Kidney epithelial cell (primary cell): ENCODE measurements around the gene SLC6A11. TPM values are rescaled to one million over a fixed set of nuclear protein-coding genes. Genes with fewer than 3 reads are reported as not detected.

ENCODE experiments used
- DNase-seq: peaks from one replicate; pipeline ENCODE4 v3.0.0-alpha.2; 2010; ENCODE audit warnings: low read depth
- H3K27me3 ChIP-seq: 2 replicates; pipeline ENCODE4 v1.6.0; 2011; ENCODE audit warnings: low read length; ENCODE audit not compliant: control insufficient read depth, insufficient read depth
- H3K36me3 ChIP-seq: 2 replicates; pipeline ENCODE4 v1.5.1; 2011; ENCODE audit warnings: low read length; ENCODE audit not compliant: control insufficient read depth, insufficient read depth
- H3K4me3 ChIP-seq: 2 replicates; pipeline ENCODE4 v1.5.1; 2011; ENCODE audit warnings: low read depth, mild to moderate bottlenecking, control low read depth, low read length
- total RNA-seq: library from RNA; depleted of rRNA; stranded (reverse); fragments of >200 nt; gene quantifications from 2 replicates; pipeline ENCODE4 v1.2.3, GENCODE V29; 2015
- TF ChIP-seq, protein P1 (sequence below): IDR thresholded peaks from 2 replicates; pipeline ENCODE4 v1.5.1; 2011; ENCODE audit warnings: mild to moderate bottlenecking, moderate library complexity, low read length, control low read depth, inconsistent platforms; ENCODE audit not compliant: insufficient read depth, poor library complexity, severe bottlenecking

Gene SLC6A11
- total RNA-seq, 1 donor from 2014 or later, result 0.04 TPM

DNA sequence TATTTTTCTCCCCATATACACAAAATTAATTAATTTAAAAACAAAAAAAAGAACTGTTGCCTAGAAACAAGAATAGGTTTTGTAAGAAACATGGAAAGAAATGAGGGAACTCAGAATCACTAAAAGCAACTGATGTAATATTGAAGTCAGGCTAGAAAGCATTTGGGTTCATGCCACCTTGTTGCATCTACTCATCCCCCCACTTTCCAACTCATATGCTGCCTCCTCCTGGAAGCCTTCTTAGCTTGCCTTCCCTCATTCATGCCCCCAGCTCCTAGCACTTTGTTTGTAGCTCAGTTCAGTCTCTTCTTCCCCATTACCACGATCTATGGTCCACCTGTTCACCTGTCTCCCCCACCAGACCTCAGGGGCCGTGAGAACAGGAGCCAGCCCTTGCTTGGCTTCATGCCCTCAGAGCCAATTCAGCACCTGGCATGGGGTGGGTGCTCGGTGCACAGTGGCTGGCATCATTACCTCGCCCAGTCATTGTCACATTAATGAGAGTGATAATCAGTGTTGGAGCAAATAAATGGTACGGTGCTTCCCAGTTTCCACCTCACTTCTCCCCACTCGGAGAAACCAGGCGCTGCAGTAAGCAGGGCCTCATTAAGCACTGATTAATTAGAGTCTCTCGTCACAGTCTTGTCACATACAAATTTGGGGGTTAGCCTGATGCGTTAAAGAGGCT, 114.1 kb downstream of the SLC6A11 start:
- H3K4me3 ChIP-seq, result no peak overlapping the region
- no peak for DNase-seq
- TF ChIP-seq, protein P1, sequence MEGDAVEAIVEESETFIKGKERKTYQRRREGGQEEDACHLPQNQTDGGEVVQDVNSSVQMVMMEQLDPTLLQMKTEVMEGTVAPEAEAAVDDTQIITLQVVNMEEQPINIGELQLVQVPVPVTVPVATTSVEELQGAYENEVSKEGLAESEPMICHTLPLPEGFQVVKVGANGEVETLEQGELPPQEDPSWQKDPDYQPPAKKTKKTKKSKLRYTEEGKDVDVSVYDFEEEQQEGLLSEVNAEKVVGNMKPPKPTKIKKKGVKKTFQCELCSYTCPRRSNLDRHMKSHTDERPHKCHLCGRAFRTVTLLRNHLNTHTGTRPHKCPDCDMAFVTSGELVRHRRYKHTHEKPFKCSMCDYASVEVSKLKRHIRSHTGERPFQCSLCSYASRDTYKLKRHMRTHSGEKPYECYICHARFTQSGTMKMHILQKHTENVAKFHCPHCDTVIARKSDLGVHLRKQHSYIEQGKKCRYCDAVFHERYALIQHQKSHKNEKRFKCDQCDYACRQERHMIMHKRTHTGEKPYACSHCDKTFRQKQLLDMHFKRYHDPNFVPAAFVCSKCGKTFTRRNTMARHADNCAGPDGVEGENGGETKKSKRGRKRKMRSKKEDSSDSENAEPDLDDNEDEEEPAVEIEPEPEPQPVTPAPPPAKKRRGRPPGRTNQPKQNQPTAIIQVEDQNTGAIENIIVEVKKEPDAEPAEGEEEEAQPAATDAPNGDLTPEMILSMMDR, result no peak
- no peaks in the 10 kb centered on the region for H3K36me3 ChIP-seq
- H3K27me3 ChIP-seq, result no peaks in the 10 kb centered on the region

DNA sequence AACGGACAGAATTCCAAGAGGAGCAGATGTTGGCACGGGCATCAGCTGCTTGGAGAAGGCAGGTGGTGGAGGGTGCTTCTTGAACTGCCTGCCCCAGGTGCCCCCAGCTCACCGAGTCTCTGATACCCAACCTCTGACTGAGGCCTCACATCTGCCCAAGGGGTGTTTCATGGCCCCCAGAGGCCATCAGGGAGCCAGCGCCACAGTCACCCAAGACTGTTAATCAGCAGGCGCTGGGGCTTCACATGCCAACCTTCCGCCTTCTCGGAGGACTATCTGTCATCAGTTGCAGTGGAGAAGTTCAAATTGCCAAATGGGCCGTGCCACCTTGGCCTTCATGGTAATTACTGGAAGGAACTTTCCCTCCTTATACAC, 114.6 kb downstream of the SLC6A11 start:
- H3K4me3 ChIP-seq, result no peak overlapping the region
- H3K27me3 ChIP-seq, result no peaks in the 10 kb centered on the region
- H3K36me3 ChIP-seq, result no peaks in the 10 kb centered on the region
- TF ChIP-seq, protein P1, result no peak
- no peak for DNase-seq

DNA sequence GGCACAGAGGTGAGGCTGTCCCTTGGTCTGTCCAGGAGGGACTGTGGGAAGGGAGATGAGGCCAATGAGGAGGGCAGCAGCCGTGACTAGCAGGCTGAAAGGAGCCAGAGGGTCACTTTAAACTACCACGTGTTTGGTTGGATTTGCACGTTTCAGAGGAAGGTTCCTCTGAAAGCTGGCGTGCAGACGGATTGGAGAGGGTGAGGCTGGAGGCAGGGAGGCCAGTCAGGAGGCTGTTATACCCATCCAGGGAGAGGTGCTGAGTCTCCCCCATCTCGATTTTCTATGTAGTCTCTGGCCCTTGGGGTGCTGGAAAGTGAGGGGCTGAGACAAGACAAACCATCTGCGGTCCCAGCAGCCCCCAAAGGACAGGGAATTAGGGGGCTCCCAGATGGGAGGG, 116.6 kb downstream of the SLC6A11 start:
- TF ChIP-seq, protein P1, result no peak
- DNase-seq, result no peak
- Histone ChIP-seq H3K27me3 (no peaks in the 10 kb centered on the region), H3K36me3 (no peaks in the 10 kb centered on the region), H3K4me3 (no peak overlapping the region)

DNA sequence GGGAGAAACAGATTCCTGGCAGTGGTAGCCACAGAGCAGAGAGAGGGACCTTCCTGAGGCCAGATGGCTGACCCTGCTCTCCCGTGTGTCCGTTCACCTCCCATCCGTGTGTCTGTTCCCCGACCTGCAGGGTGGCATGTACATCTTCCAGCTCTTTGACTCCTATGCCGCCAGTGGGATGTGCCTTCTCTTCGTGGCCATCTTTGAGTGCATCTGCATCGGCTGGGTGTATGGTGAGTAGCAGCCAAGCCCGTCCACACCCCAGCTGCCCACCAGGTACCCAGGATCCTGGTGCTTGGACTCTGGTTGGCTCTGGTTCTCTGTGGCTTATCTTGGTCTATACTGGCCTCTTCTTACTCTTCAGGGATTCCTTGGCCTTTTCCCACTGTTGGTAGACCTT, 117.0 kb downstream of the SLC6A11 start:
- DNase-seq, result no peak

DNA sequence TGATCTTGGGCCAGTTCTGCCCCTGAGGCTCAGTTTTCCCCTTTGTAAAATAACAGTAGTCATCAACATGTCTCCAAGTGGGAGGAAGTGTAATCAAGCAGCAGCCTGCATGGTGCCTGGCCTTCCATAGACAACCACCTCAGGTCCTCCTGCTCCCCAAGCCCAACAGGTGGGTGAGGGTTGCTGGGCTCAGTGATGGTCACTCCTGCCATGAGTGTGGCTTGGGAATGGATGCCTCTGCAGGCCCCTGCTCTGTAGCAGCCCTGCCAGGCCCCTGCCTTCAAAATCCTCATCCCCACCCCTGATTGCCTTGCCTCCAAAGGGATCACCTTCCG, 117.4 kb downstream of the SLC6A11 start:
- no peak for DNase-seq
- H3K4me3 ChIP-seq, result no peak overlapping the region
- TF ChIP-seq, protein P1, result no peak
- H3K27me3 ChIP-seq, result no peaks in the 10 kb centered on the region
- H3K36me3 ChIP-seq, result no peaks in the 10 kb centered on the region

More for the DNA sequence above, 117.0 kb downstream of the SLC6A11 start:
- TF ChIP-seq, protein P1, result no peak
- H3K36me3 ChIP-seq, result no peaks in the 10 kb centered on the region
- no peaks in the 10 kb centered on the region for H3K27me3 ChIP-seq
- H3K4me3 ChIP-seq, result no peak overlapping the region
